Mesendoderm (in vitro differentiated cells): ENCODE measurements around the gene THEMIS2.

Experiments used
- DNase-seq: peaks from one replicate; pipeline ENCODE4 v3.0.0; 2013
- H2AK5ac ChIP-seq: 2 replicates; pipeline ENCODE4 v1.6.1; 2013; ENCODE audit warnings: low read length, inconsistent platforms
- H2BK120ac ChIP-seq: 2 replicates; pipeline ENCODE4 v1.6.1; 2013; ENCODE audit warnings: low read depth, mild to moderate bottlenecking, low read length, moderate library complexity, mixed read lengths
- H2BK15ac ChIP-seq: replicated peaks from 2 replicates; pipeline ENCODE4 v1.6.1; 2013; ENCODE audit warnings: low read depth, mild to moderate bottlenecking, moderate library complexity
- H2BK5ac ChIP-seq: 2 replicates; pipeline ENCODE4 v1.6.1; 2013; ENCODE audit warnings: low read length, inconsistent platforms
- H3K18ac ChIP-seq: 2 replicates; pipeline ENCODE4 v1.6.1; 2013; ENCODE audit warnings: mild to moderate bottlenecking, low read length, mixed read lengths
- H3K23ac ChIP-seq: one replicate; pipeline ENCODE4 v1.6.1; 2013; ENCODE audit warnings: low read length
- H3K27ac ChIP-seq: 2 replicates; pipeline ENCODE4 v1.5.1; 2013; ENCODE audit warnings: low read depth, mild to moderate bottlenecking, inconsistent platforms, low read length, moderate library complexity
- H3K27me3 ChIP-seq: 2 replicates; pipeline ENCODE4 v1.6.1; 2013; ENCODE audit warnings: low read length, control low read depth, mild to moderate bottlenecking, inconsistent platforms; ENCODE audit not compliant: insufficient read depth, poor library complexity
- H3K36me3 ChIP-seq: 2 replicates; pipeline ENCODE4 v1.6.1; 2013; ENCODE audit warnings: low read length, inconsistent platforms; ENCODE audit not compliant: control insufficient read depth, insufficient read depth
- H3K4ac ChIP-seq: one replicate; pipeline ENCODE4 v1.6.1; 2013; ENCODE audit warnings: low read depth, mild to moderate bottlenecking, low read length, moderate library complexity
- H3K4me1 ChIP-seq: 2 replicates; pipeline ENCODE4 v1.6.1; 2013; ENCODE audit warnings: low read depth, low read length, inconsistent platforms; ENCODE audit not compliant: control insufficient read depth
- H3K4me2 ChIP-seq: 2 replicates; pipeline ENCODE4 v1.6.1; 2013; ENCODE audit warnings: low read length
- H3K4me3 ChIP-seq: 2 replicates; pipeline ENCODE4 v1.5.1; 2013; ENCODE audit warnings: mild to moderate bottlenecking, low read length
- H3K56ac ChIP-seq: one replicate; pipeline ENCODE4 v1.6.1; 2013; ENCODE audit warnings: low read length
- H3K79me1 ChIP-seq: 2 replicates; pipeline ENCODE4 v1.6.1; 2013; ENCODE audit warnings: low read length, inconsistent platforms
- H3K79me2 ChIP-seq: 2 replicates; pipeline ENCODE4 v1.6.1; 2013; ENCODE audit warnings: mild to moderate bottlenecking, low read length; ENCODE audit not compliant: control insufficient read depth, insufficient read depth
- H3K9ac ChIP-seq: 2 replicates; pipeline ENCODE4 v1.6.1; 2013; ENCODE audit warnings: low read length, inconsistent platforms
- H4K5ac ChIP-seq: one replicate; pipeline ENCODE4 v1.6.1; 2013; ENCODE audit warnings: low read length
- H4K8ac ChIP-seq: one replicate; pipeline ENCODE4 v1.6.1; 2013; ENCODE audit warnings: low read depth, mild to moderate bottlenecking, control low read depth, low read length, moderate library complexity
- WGBS: extraction: QIAGEN DNeasy Blood & Tissue Kit; methylation state at CpG from one replicate; pipeline ENCODE4 v1.1.7; 2013; ENCODE audit warnings: low lambda C conversion rate, missing lambda C conversion rate; ENCODE audit not compliant: insufficient coverage; ENCODE audit errors: extremely low coverage; 5-methylcytosine and 5-hydroxymethylcytosine counted together

THEMIS2 gene

DNA sequence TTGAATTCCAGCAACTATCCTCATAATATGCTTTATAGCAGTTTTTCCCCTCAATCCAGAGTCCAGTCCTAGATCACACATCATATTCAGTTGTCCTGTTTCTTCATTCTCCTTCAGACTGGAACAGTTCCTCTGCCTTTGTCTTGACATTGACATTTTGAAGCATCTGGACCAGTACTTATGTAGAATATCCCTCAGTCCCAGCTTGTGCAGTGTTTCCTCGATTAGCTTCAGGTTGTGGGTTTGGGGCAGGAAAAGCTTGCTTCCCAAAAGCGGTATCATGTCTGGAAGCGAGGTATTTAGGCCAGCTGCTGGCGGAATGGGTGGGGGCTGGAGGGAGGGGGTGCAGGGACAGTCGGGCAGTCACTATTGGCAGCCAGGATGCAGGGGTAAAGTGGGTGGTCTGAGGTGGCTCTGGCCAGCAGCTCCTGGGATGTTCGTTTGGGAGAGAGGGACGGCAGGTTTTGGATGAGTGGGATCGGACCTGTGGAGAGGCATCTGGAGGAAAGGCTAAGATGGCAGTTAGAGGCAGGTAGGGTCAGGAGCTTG is 6.5 kb downstream of the THEMIS2 start:
- H3K27me3 ChIP-seq: no peaks in the 10 kb centered on the region

DNA sequence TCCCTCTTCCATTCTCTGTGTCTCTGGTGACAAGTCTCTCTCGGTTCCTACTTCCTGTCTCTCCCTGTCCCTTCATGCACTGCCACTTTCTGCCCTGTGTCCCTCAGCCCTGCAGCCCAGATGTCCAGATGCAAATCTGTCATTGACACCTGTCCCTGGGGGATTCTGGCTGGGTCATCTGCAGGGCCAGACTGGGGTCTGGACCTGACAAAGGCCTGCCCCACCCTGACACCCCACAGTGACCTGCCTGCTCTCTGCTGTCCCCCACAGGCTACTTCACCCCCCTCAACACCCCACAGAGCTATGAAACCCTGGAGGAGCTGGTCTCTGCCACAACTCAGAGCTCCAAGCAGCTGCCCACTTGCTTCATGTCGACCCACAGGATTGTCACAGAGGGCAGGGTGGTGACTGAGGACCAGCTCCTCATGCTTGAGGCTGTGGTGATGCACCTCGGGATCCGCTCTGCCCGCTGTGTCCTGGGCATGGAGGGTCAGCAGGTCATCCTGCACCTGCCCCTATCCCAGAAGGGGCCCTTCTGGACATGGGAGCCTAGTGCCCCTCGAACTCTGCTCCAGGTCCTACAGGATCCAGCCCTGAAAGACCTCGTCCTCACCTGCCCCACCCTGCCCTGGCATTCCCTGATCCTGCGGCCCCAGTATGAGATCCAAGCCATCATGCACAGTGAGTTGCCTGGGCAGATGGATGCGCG is 7.2 kb downstream of the THEMIS2 start:
- no peak overlapping the region for H3K56ac ChIP-seq
- no peaks in the 10 kb centered on the region for H3K79me2 ChIP-seq
- no peak overlapping the region for H3K18ac ChIP-seq
- no peak overlapping the region for H3K23ac ChIP-seq
- WGBS: no CpG with 5 or more reads among the region's 10 CpGs
- no peaks in the 10 kb centered on the region for H3K79me1 ChIP-seq
- DNase-seq: no peak
- no peak overlapping the region for H2BK15ac ChIP-seq
- H3K27me3 ChIP-seq: no peaks in the 10 kb centered on the region
- no peak overlapping the region for H2AK5ac ChIP-seq
- H3K36me3 ChIP-seq: no peaks in the 10 kb centered on the region
- no peak overlapping the region for H4K5ac ChIP-seq
- no peak overlapping the region for H3K4me3 ChIP-seq
- H2BK120ac ChIP-seq: no peak overlapping the region
- H3K4ac ChIP-seq: no peak overlapping the region
- no peaks in the 10 kb centered on the region for H3K4me1 ChIP-seq
- no peak overlapping the region for H3K9ac ChIP-seq
- H4K8ac ChIP-seq: no peak overlapping the region
- H3K27ac ChIP-seq: no peak overlapping the region
- H3K4me2 ChIP-seq: no peak overlapping the region
- H2BK5ac ChIP-seq: no peak overlapping the region

More for the DNA sequence above, 6.5 kb downstream of the THEMIS2 start:
- H2BK5ac ChIP-seq: no peak overlapping the region
- H4K5ac ChIP-seq: no peak overlapping the region
- H4K8ac ChIP-seq: no peak overlapping the region
- no peak overlapping the region for H2BK15ac ChIP-seq
- H2BK120ac ChIP-seq: no peak overlapping the region
- no peak overlapping the region for H3K56ac ChIP-seq
- no peak overlapping the region for H3K4me3 ChIP-seq
- DNase-seq: no peak
- H3K9ac ChIP-seq: no peak overlapping the region
- H3K4me2 ChIP-seq: no peak overlapping the region
- no peak overlapping the region for H3K18ac ChIP-seq
- H3K79me1 ChIP-seq: no peaks in the 10 kb centered on the region
- WGBS: no CpG with 5 or more reads among the region's 8 CpGs
- H3K27ac ChIP-seq: no peak overlapping the region
- H3K4ac ChIP-seq: no peak overlapping the region
- H3K23ac ChIP-seq: no peak overlapping the region
- no peaks in the 10 kb centered on the region for H3K79me2 ChIP-seq
- H2AK5ac ChIP-seq: no peak overlapping the region
- H3K36me3 ChIP-seq: no peaks in the 10 kb centered on the region
- no peaks in the 10 kb centered on the region for H3K4me1 ChIP-seq

DNA sequence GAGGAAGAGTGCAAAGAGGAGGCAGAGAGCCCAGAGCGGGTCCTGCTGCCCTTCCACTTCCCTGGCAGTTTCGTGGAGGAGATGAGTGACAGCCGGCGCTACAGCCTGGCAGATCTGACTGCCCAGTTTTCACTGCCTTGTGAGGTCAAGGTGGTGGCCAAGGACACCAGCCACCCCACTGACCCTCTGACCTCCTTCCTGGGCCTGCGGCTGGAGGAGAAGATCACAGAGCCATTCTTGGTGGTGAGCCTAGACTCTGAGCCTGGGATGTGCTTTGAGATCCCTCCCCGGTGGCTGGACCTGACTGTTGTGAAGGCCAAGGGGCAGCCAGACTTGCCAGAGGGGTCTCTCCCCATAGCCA is 10.2 kb downstream of the THEMIS2 start:
- DNase-seq: no peak
- no CpG with 5 or more reads among the region's 6 CpGs for WGBS
- no peaks in the 10 kb centered on the region for H3K36me3 ChIP-seq
- H3K4me1 ChIP-seq: no peaks in the 10 kb centered on the region
- no peak overlapping the region for H3K4ac ChIP-seq
- H2BK120ac ChIP-seq: no peak overlapping the region
- H4K8ac ChIP-seq: no peak overlapping the region
- H3K79me1 ChIP-seq: no peaks in the 10 kb centered on the region
- H3K4me3 ChIP-seq: no peak overlapping the region
- no peak overlapping the region for H3K56ac ChIP-seq
- no peak overlapping the region for H2BK15ac ChIP-seq
- H3K9ac ChIP-seq: no peak overlapping the region
- no peak overlapping the region for H3K4me2 ChIP-seq
- H3K79me2 ChIP-seq: no peaks in the 10 kb centered on the region
- no peak overlapping the region for H3K27ac ChIP-seq
- no peak overlapping the region for H2AK5ac ChIP-seq
- no peak overlapping the region for H2BK5ac ChIP-seq
- no peak overlapping the region for H3K23ac ChIP-seq
- no peak overlapping the region for H4K5ac ChIP-seq
- H3K27me3 ChIP-seq: no peaks in the 10 kb centered on the region
- no peak overlapping the region for H3K18ac ChIP-seq

DNA sequence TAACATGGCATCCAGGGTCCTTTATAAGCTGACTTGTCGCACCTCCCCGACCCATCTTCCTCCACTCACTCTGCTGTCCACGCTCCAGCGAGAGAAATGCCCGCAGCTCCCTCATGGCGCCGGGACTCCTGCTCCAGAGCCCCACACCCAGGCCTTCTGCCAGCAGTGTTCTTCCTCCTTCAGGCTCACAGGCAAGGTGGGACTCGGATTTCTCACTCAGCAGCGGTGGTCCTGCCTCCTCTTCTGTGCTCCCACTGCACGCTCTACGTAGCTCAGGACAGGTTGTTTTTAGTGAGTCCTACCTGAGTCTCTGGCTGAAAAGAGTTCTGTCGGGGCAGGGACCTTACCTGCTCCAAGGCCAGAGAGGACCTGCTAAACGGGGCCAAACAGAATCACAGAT is 11.2 kb downstream of the THEMIS2 start:
- Histone ChIP-seq H4K5ac (no peak overlapping the region), H3K4me3 (no peak overlapping the region), H2AK5ac (no peak overlapping the region), H4K8ac (no peak overlapping the region), H2BK120ac (no peak overlapping the region), H3K4me2 (no peak overlapping the region), H3K56ac (no peak overlapping the region), H3K27me3 (no peaks in the 10 kb centered on the region), H3K79me2 (no peaks in the 10 kb centered on the region), H3K4me1 (no peaks in the 10 kb centered on the region), H3K79me1 (no peaks in the 10 kb centered on the region), H3K23ac (no peak overlapping the region), H2BK15ac (no peak overlapping the region), H3K27ac (no peak overlapping the region), H2BK5ac (no peak overlapping the region), H3K18ac (no peak overlapping the region), H3K36me3 (no peaks in the 10 kb centered on the region), H3K9ac (no peak overlapping the region), H3K4ac (no peak overlapping the region)
- no CpG with 5 or more reads among the region's 13 CpGs for WGBS
- no peak for DNase-seq

DNA sequence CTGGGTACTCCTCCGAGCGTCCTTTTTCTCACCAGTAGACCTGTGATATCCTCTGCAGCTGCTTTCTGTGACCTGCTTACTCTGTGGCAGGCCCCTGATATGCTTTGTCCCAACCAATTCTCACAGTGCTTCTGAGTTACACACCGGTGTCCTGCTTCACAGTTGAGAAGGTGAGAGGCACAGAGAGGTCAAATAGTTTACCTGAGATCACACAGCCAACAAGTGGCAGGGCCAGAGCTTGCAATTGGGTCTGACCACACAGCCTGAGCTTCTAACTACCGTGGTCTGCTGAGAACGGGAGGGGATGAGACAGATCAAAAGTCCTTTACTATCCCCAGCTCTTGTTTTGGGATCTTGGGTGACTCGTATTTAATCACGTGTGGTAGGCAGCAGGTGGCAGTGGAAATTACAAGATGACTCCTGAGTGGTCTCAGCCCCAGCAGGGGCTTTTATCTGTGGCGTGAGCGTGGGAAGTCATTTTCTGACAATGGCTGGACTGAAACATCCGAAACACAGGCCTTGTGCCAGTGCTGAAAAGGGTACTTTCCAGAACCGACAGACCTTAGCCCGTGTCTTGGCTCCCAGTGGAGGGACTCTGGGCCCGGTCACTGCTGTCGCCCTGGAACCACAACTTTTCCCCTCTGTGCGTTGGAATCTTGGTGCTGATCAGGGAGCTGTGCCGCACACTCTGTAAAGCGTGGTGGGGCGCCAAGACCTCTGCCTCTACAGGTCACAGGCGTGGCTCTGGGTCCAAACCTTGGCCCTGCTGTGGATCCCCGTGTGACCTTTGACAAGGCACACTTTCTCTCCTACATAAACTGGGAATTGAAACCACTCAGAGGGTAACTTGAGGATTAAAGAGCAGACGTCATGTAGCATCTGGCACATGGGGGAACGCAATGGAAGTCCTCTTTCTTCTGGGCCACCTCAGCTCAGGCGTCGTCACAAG is 11.9 kb downstream of the THEMIS2 start:
- H3K27me3 ChIP-seq: no peaks in the 10 kb centered on the region
- H3K18ac ChIP-seq: no peak overlapping the region
- no peaks in the 10 kb centered on the region for H3K36me3 ChIP-seq
- H4K8ac ChIP-seq: no peak overlapping the region
- H2AK5ac ChIP-seq: no peak overlapping the region
- no peak overlapping the region for H2BK5ac ChIP-seq
- H3K79me1 ChIP-seq: no peaks in the 10 kb centered on the region
- no peak for DNase-seq
- H3K27ac ChIP-seq: no peak overlapping the region
- H2BK120ac ChIP-seq: no peak overlapping the region
- no peak overlapping the region for H3K9ac ChIP-seq
- no peak overlapping the region for H4K5ac ChIP-seq
- H3K4me3 ChIP-seq: no peak overlapping the region
- H3K4me1 ChIP-seq: no peaks in the 10 kb centered on the region
- H3K4me2 ChIP-seq: no peak overlapping the region
- WGBS: no CpG with 5 or more reads among the region's 24 CpGs
- no peak overlapping the region for H2BK15ac ChIP-seq
- no peaks in the 10 kb centered on the region for H3K79me2 ChIP-seq
- H3K23ac ChIP-seq: no peak overlapping the region
- H3K56ac ChIP-seq: no peak overlapping the region
- H3K4ac ChIP-seq: no peak overlapping the region
